WTC11 (cell line): ENCODE results near the gene MRTFB. TPM values are rescaled to one million over a fixed set of nuclear protein-coding genes. Genes with fewer than 3 reads are reported as not detected.

Source experiments
- ATAC-seq: fragments of 200-7000 bp; cut with Tn5 transposase; 2 replicates; pipeline ENCODE4 v1.10.0; 2021; ENCODE audit warnings: mild to moderate bottlenecking, moderate library complexity
- CTCF ChIA-PET: fragments of 300-600 bp; sonication (Branson Sonifier 250); formaldehyde crosslinking; loops from one replicate; lab custom pipeline; 2021; ENCODE audit warnings: antibody characterized with exemption; lab: Charles Lee
- POLR2A ChIA-PET: fragments of 350-600 bp; sonication (Branson Sonifier 250); formaldehyde crosslinking; loops from one replicate; lab custom pipeline; 2021; ENCODE audit warnings: antibody characterized with exemption; lab: Charles Lee
- DNase-seq: peaks from one replicate; pipeline ENCODE4 v3.0.0; 2021; ENCODE audit warnings: low spot score
- H3K27ac Mint-ChIP-seq: 2 replicates; pipeline ENCODE4 v1.8.0; 2021; ENCODE audit warnings: mixed read lengths
- H3K27me3 Mint-ChIP-seq: 2 replicates; pipeline ENCODE4 v1.8.0; 2021; ENCODE audit warnings: low read depth, mild to moderate bottlenecking, moderate library complexity, mixed read lengths
- H3K36me3 Mint-ChIP-seq: 2 replicates; pipeline ENCODE4 v1.8.0; 2021; ENCODE audit warnings: mixed read lengths
- H3K4me1 Mint-ChIP-seq: 2 replicates; pipeline ENCODE4 v1.8.0; 2022; ENCODE audit warnings: mixed read lengths
- H3K4me3 Mint-ChIP-seq: 2 replicates; pipeline ENCODE4 v1.8.0; 2021; ENCODE audit warnings: mild to moderate bottlenecking, moderate library complexity, mixed read lengths
- H3K9me3 Mint-ChIP-seq: 2 replicates; pipeline ENCODE4 v1.8.0; 2021; ENCODE audit warnings: mixed read lengths
- ATF1 ChIP-seq: sonication (generic); formaldehyde crosslinking; IDR thresholded peaks from 2 replicates; pipeline ENCODE4 v1.8.1; 2023; ENCODE audit warnings: mild to moderate bottlenecking, moderate library complexity, missing genetic modification reagents
- CBFB ChIP-seq: sonication (generic); formaldehyde crosslinking; IDR thresholded peaks from 2 replicates; pipeline ENCODE4 v1.8.1; 2022; ENCODE audit warnings: mild to moderate bottlenecking, low read depth, missing genetic modification reagents
- ELF4 ChIP-seq: sonication (generic); formaldehyde crosslinking; IDR thresholded peaks from 2 replicates; pipeline ENCODE4 v1.8.1; 2022; ENCODE audit warnings: low read depth, mild to moderate bottlenecking, moderate library complexity, missing genetic modification reagents
- GABPB1 ChIP-seq: sonication (generic); formaldehyde crosslinking; IDR thresholded peaks from 2 replicates; pipeline ENCODE4 v1.8.1; 2023; ENCODE audit warnings: mild to moderate bottlenecking, missing genetic modification reagents
- HMGA2 ChIP-seq: fragments of 250-450 bp; sonication (Bioruptor Pico); IDR thresholded peaks from 2 replicates; pipeline ENCODE4 v1.4.0; 2021; ENCODE audit warnings: mild to moderate bottlenecking, moderate library complexity
- IRF2 ChIP-seq: sonication (generic); formaldehyde crosslinking; IDR thresholded peaks from 2 replicates; pipeline ENCODE4 v1.8.0; 2022; ENCODE audit warnings: low read depth, missing genetic modification reagents, borderline replicate concordance
- JAZF1 ChIP-seq: fragments of 250-450 bp; sonication (Bioruptor Pico); IDR thresholded peaks from 2 replicates; pipeline ENCODE4 v1.9.0; 2021; ENCODE audit warnings: moderate library complexity, mild to moderate bottlenecking, inconsistent platforms
- NFYB ChIP-seq: sonication (generic); formaldehyde crosslinking; conservative IDR thresholded peaks from 2 replicates; pipeline ENCODE4 v1.8.0; 2022; ENCODE audit warnings: low read depth, missing genetic modification reagents
- ZNF121 ChIP-seq: sonication (generic); formaldehyde crosslinking; IDR thresholded peaks from 2 replicates; pipeline ENCODE4 v1.8.0; 2023; ENCODE audit warnings: missing genetic modification reagents
- ZNF138 ChIP-seq: sonication (generic); formaldehyde crosslinking; conservative IDR thresholded peaks from 2 replicates; pipeline ENCODE4 v1.8.1; 2022; ENCODE audit warnings: mild to moderate bottlenecking, moderate library complexity, missing genetic modification reagents
- ZNF232 ChIP-seq: sonication (generic); formaldehyde crosslinking; IDR thresholded peaks from 2 replicates; pipeline ENCODE4 v1.8.0; 2022; ENCODE audit warnings: mild to moderate bottlenecking, missing genetic modification reagents
- ZNF416 ChIP-seq: fragments of 250-450 bp; sonication (Bioruptor Pico); IDR thresholded peaks from 2 replicates; pipeline ENCODE4 v1.9.0; 2021; ENCODE audit warnings: mild to moderate bottlenecking, inconsistent platforms
- ZNF671 ChIP-seq: fragments of 250-450 bp; sonication (Bioruptor Pico); IDR thresholded peaks from 2 replicates; pipeline ENCODE4 v1.8.0; 2021; ENCODE audit warnings: mild to moderate bottlenecking
- total RNA-seq: library from RNA; stranded (reverse); gene quantifications from 3 replicates; pipeline ENCODE4 v1.2.3, GENCODE V29; 2021
- TF ChIP-seq, protein P1 (sequence below): sonication (generic); formaldehyde crosslinking; IDR thresholded peaks from 2 replicates; pipeline ENCODE4 v1.8.1; 2023; ENCODE audit warnings: mild to moderate bottlenecking, missing genetic modification reagents, moderate library complexity
- TF ChIP-seq, protein P2 (sequence below): sonication (generic); formaldehyde crosslinking; IDR thresholded peaks from 2 replicates; pipeline ENCODE4 v1.8.1; 2023; ENCODE audit warnings: mild to moderate bottlenecking, missing genetic modification reagents
- TF ChIP-seq, protein P3 (sequence below): sonication (generic); formaldehyde crosslinking; IDR thresholded peaks from 2 replicates; pipeline ENCODE4 v1.8.0; 2022; ENCODE audit warnings: mild to moderate bottlenecking, missing genetic modification reagents
- TF ChIP-seq, protein P4 (sequence below): sonication (generic); formaldehyde crosslinking; IDR thresholded peaks from 2 replicates; pipeline ENCODE4 v1.8.1; 2022; ENCODE audit warnings: mild to moderate bottlenecking, missing genetic modification reagents, moderate library complexity, borderline replicate concordance
- TF ChIP-seq, protein P5 (sequence below): sonication (generic); formaldehyde crosslinking; conservative IDR thresholded peaks from 2 replicates; pipeline ENCODE4 v1.8.1; 2022; ENCODE audit warnings: mild to moderate bottlenecking, missing genetic modification reagents

Gene MRTFB
- total RNA-seq, 1 experiment from 2014 or later: 30.8 TPM

DNA sequence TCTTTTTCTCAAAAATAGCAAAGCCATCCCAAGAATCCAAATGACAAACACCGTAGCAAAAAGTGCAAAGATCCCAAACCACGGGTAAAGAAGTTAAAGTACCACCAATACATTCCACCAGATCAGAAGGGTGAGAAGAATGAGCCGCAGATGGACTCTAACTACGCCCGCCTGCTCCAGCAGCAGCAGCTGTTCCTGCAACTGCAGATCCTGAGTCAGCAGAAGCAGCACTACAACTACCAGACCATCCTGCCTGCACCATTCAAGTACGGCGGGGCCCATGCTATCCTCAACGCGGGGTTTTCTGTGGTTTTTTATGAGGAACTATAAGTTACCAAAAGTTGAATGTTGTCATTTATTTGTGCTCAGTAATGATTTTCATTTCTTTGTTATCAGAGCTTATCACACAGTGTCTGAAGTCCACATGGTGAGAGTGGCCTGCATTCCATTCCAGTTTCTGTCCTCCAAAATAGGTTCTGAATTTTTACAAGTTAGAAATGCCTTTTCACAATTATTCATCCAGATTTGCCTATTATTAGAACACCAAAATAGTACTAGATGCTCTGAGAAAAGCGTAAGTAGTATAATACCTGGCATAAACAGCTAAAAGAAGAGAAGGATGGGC lies 169.2 kb downstream of the MRTFB start:
- TF ChIP-seq ZNF416 (CRISPR knock-in tag) (no peak), ZNF121 (no peak), CBFB (no peak), ZNF138 (CRISPR knock-in tag) (no peak)
- TF ChIP-seq, protein P1, sequence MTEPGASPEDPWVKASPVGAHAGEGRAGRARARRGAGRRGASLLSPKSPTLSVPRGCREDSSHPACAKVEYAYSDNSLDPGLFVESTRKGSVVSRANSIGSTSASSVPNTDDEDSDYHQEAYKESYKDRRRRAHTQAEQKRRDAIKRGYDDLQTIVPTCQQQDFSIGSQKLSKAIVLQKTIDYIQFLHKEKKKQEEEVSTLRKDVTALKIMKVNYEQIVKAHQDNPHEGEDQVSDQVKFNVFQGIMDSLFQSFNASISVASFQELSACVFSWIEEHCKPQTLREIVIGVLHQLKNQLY (CRISPR knock-in tag): no peak
- TF ChIP-seq, protein P2, sequence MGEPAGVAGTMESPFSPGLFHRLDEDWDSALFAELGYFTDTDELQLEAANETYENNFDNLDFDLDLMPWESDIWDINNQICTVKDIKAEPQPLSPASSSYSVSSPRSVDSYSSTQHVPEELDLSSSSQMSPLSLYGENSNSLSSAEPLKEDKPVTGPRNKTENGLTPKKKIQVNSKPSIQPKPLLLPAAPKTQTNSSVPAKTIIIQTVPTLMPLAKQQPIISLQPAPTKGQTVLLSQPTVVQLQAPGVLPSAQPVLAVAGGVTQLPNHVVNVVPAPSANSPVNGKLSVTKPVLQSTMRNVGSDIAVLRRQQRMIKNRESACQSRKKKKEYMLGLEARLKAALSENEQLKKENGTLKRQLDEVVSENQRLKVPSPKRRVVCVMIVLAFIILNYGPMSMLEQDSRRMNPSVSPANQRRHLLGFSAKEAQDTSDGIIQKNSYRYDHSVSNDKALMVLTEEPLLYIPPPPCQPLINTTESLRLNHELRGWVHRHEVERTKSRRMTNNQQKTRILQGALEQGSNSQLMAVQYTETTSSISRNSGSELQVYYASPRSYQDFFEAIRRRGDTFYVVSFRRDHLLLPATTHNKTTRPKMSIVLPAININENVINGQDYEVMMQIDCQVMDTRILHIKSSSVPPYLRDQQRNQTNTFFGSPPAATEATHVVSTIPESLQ: no peak
- TF ChIP-seq, protein P3, sequence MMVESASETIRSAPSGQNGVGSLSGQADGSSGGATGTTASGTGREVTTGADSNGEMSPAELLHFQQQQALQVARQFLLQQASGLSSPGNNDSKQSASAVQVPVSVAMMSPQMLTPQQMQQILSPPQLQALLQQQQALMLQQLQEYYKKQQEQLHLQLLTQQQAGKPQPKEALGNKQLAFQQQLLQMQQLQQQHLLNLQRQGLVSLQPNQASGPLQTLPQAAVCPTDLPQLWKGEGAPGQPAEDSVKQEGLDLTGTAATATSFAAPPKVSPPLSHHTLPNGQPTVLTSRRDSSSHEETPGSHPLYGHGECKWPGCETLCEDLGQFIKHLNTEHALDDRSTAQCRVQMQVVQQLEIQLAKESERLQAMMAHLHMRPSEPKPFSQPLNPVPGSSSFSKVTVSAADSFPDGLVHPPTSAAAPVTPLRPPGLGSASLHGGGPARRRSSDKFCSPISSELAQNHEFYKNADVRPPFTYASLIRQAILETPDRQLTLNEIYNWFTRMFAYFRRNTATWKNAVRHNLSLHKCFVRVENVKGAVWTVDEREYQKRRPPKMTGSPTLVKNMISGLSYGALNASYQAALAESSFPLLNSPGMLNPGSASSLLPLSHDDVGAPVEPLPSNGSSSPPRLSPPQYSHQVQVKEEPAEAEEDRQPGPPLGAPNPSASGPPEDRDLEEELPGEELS: no peak
- Mint-ChIP-seq H3K4me1 (no peaks in the 10 kb centered on the region), H3K36me3 (peaks cover 12% of the 10 kb centered on the region), H3K27ac (no peak overlapping the region), H3K27me3 (no peaks in the 10 kb centered on the region), H3K4me3 (no peak overlapping the region), H3K9me3 (no peaks in the 10 kb centered on the region)
- ChIA-PET CTCF (interaction anchor here (1.2 to 1.9 kb wide), 2 partner anchors 9 to 321 kb away, joined by 3 to 7 read pairs; partner anchors contain the start of gene ERCC4), POLR2A (no interaction called here)
- DNase-seq: no peak
- ATAC-seq: no peak

DNA sequence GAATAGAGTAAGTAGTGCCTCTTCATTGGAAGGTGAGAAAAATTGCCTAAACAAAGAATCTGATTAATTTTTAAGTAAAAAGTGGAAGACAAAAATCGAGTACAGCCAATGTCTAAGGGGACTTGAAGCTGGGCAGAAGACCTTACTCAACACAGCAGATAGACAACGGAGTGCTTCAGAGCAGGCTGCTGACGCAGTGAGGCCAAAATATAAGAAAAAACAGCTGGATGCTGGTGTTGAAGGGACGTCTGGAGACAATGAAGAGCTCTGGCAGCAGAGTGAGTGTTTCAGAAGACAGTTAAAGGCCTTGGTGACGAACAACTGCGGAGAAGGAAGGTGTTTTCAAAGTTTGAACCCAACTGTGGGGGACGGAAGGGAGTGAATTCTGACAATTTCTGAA lies 169.8 kb downstream of the MRTFB start:
- no peaks in the 10 kb centered on the region for H3K27me3 Mint-ChIP-seq
- H3K36me3 Mint-ChIP-seq: peaks cover 15% of the 10 kb centered on the region
- ChIA-PET CTCF (interaction anchor here (1.2 to 1.9 kb wide), 2 partner anchors 9 to 321 kb away, joined by 3 to 7 read pairs; partner anchors contain the start of gene ERCC4), POLR2A (no interaction called here)
- H3K27ac Mint-ChIP-seq: no peak overlapping the region
- H3K4me3 Mint-ChIP-seq: no peak overlapping the region
- no peak for TF ChIP-seq NFYB (CRISPR knock-in tag)
- TF ChIP-seq GABPB1 (CRISPR knock-in tag): no peak
- TF ChIP-seq IRF2 (CRISPR knock-in tag): no peak
- TF ChIP-seq, protein P4, sequence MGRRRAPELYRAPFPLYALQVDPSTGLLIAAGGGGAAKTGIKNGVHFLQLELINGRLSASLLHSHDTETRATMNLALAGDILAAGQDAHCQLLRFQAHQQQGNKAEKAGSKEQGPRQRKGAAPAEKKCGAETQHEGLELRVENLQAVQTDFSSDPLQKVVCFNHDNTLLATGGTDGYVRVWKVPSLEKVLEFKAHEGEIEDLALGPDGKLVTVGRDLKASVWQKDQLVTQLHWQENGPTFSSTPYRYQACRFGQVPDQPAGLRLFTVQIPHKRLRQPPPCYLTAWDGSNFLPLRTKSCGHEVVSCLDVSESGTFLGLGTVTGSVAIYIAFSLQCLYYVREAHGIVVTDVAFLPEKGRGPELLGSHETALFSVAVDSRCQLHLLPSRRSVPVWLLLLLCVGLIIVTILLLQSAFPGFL (CRISPR knock-in tag): no peak
- TF ChIP-seq ATF1: no peak
- TF ChIP-seq ZNF671 (CRISPR knock-in tag): no peak
- no peak for TF ChIP-seq ELF4 (CRISPR knock-in tag)
- TF ChIP-seq JAZF1: no peak
- TF ChIP-seq ZNF232 (CRISPR knock-in tag): no peak
- no peaks in the 10 kb centered on the region for H3K9me3 Mint-ChIP-seq
- H3K4me1 Mint-ChIP-seq: no peaks in the 10 kb centered on the region
- DNase-seq (no peak), ATAC-seq (no peak)

DNA sequence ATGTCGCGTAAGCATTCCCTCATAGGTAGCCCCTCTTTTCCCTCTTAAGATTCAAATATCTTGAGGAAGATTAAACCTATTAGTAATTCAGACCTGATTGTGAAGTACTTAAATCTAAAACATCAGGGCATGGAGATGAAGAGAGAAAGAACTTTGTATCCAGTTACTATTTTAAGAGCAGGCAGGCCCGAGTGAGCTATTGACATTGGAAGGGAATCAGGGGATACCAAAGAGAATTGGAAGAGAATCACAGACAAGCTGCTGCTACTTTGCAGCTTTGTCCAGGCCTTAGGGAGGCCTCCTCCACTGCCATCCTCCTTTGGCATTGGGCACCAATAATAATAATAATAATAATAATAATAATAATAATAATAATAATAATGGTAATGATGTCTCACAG lies 170.5 kb downstream of the MRTFB start:
- DNase-seq: no peak
- ChIA-PET CTCF (interaction anchor here (0.7 to 1.9 kb wide), 4 partner anchors 8 to 322 kb away, joined by 3 to 7 read pairs (median 3); partner anchors contain the start of gene ERCC4), POLR2A (no interaction called here)
- no peaks in the 10 kb centered on the region for H3K27me3 Mint-ChIP-seq
- no peak overlapping the region for H3K4me3 Mint-ChIP-seq
- no peaks in the 10 kb centered on the region for H3K9me3 Mint-ChIP-seq
- TF ChIP-seq HMGA2: 0 out of 2 replicates have a peak, but pooled peaks have one; percentile 30
- TF ChIP-seq, protein P5, sequence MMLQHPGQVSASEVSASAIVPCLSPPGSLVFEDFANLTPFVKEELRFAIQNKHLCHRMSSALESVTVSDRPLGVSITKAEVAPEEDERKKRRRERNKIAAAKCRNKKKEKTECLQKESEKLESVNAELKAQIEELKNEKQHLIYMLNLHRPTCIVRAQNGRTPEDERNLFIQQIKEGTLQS (CRISPR knock-in tag): no peak
- TF ChIP-seq, all 79 proteins: peak for 1
- no peak overlapping the region for H3K27ac Mint-ChIP-seq
- ATAC-seq: no peak
- H3K36me3 Mint-ChIP-seq: peaks cover 22% of the 10 kb centered on the region
- no peaks in the 10 kb centered on the region for H3K4me1 Mint-ChIP-seq
